HG03175 (cell line): ENCODE measurements around the gene RTEL1.

Experiments
- ATAC-seq: cut with Tn5 transposase; IDR thresholded peaks from one replicate; pipeline ENCODE4 v1.9.1; 2021; ENCODE audit warnings: mild to moderate bottlenecking, moderate library complexity; ENCODE audit not compliant: unreplicated experiment

RTEL1 gene

DNA sequence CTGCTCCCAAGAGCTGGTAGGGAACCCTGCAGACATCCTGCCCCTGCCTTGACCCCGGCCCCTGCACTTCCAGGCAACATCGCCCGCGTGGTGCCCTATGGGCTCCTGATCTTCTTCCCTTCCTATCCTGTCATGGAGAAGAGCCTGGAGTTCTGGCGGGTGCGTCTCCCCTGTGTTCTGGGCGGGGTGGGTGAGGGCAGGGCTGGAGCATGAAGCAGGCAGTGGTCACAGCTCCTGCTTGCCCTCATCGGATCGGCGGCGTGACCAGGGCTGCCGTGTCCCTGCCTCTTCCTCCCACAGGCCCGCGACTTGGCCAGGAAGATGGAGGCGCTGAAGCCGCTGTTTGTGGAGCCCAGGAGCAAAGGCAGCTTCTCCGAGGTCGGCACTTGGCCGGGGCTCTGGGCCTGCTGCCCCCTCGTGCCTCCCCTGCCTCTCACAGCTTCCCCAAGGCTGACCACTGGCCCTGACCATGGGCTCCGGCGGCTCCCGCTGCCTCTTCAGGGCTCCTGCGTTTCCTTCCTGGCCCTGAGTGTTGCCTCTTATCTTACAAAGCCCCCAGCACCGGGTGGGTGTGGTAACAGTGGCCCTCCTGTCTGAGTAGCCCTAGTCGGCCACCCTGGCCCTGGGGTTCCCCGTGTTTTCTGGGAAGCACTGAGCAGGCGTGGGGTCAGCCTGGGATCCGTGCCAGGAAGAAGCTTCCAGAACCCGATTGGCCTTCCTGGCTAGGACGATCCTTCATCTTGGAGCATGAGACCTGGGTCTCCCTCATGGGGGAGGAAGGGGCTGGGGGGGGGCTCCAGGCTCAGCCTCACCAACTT is 30.3 kb downstream of the RTEL1 start:
- no peak for ATAC-seq

GRCh38 chr20:63689046-63690002 is 31.2 kb downstream of the RTEL1 start:
- ATAC-seq: no peak

DNA sequence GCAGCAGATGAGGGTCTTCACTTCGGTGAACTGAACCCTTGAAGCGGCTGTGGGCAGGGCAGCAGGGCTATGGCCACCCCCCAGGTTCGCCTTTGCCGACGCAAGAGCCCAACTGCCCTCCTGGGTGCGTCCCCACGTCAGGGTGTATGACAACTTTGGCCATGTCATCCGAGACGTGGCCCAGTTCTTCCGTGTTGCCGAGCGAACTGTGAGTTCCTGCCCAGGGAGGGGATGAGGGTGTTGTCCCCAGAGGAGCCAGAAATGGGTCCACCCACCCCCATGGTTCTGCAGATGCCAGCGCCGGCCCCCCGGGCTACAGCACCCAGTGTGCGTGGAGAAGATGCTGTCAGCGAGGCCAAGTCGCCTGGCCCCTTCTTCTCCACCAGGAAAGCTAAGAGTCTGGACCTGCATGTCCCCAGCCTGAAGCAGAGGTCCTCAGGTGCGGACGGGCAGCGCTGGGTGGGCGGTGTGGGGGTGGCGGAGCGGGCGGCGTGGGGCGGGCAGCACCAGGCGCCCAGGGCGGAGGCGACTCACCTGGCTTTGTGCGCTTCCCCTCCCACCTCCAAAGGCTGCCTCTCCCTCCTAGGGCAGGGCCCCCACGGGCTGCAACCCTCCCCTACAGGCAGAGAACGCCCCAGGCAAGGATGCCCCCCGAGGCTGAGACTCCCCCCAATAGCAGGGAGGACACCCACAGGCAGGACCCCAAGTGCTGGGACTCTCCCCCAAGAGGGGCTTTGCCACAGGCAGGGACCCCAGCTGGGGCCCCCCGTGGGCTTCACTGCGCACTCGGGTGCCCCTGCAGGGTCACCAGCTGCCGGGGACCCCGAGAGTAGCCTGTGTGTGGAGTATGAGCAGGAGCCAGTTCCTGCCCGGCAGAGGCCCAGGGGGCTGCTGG is 32.1 kb downstream of the RTEL1 start:
- ATAC-seq: no peak

DNA sequence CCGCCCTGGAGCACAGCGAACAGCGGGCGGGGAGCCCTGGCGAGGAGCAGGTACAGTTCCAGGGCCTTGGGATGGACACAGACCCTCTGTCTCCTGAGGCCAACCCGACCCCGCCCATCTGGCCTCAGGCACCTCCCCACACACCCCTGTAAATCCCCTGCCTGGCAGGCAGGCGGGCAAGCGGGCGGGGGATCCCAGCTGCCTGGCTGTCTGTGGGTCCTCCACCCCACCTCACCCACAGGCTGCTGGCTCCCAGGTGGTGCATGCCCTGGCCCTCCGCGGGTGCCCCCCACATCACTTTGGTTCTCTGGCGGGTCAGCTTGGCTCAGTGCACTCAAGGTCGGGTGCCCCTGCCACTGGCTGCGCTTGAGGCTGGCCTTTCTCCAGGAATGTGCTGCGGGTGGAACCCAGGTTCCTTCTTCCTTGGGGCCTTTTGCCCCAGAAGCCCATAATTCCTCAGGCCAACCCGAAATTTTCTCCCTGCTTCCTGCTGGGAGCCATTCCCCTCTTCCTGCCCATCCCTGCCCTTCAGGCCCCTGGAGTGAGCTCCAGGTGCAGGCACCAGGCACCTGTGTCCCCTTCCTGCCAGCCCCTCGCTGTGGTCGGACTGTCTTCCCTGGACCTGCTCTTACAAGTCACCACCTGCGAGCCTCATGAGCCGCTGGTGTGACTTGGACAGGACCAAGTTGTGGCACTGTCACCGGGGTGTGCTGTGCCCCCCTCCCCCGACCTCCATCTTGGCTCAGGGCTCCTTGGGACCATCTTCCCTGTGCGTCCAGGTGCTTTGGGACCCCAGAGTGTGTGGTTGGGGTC is 33.0 kb downstream of the RTEL1 start:
- no peak for ATAC-seq

DNA sequence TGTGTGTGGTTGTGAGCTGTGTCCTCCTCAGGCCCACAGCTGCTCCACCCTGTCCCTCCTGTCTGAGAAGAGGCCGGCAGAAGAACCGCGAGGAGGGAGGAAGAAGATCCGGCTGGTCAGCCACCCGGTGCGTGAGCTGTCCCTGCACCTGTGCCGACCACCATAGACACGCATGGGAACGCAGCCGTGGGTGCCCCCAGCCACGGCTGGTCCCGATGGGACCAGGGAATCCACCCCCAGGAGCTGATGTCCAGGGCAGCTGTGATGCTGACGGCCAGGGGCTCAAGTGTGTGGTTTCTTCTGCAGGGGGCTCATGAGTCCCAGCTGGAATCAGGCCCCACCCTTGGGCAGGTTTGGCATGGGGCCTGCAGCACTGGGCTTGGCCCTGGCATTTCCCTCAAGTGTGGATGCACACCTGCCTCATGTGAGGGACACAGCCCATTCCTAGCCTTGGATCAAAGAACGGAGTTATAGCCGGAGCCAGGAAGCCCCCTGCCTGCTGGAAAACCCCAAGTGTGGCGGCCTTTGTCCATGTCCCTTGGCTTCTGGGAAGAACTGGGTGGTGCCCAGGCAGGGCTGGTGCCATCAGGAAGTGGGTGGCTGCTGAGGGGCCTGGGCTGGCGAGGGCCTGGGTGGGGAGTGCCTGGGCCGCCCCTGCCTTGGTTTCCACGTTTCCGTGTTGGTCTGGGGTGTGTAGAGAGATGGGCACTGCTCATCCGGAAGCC is 33.8 kb downstream of the RTEL1 start:
- no peak for ATAC-seq

GRCh38 chr20:63692436-63693082 is 34.4 kb downstream of the RTEL1 start:
- ATAC-seq: no peak

GRCh38 chr20:63693083-63693732 is 35.1 kb downstream of the RTEL1 start:
- no peak for ATAC-seq

GRCh38 chr20:63693733-63694583 is 35.8 kb downstream of the RTEL1 start:
- ATAC-seq: no peak

DNA sequence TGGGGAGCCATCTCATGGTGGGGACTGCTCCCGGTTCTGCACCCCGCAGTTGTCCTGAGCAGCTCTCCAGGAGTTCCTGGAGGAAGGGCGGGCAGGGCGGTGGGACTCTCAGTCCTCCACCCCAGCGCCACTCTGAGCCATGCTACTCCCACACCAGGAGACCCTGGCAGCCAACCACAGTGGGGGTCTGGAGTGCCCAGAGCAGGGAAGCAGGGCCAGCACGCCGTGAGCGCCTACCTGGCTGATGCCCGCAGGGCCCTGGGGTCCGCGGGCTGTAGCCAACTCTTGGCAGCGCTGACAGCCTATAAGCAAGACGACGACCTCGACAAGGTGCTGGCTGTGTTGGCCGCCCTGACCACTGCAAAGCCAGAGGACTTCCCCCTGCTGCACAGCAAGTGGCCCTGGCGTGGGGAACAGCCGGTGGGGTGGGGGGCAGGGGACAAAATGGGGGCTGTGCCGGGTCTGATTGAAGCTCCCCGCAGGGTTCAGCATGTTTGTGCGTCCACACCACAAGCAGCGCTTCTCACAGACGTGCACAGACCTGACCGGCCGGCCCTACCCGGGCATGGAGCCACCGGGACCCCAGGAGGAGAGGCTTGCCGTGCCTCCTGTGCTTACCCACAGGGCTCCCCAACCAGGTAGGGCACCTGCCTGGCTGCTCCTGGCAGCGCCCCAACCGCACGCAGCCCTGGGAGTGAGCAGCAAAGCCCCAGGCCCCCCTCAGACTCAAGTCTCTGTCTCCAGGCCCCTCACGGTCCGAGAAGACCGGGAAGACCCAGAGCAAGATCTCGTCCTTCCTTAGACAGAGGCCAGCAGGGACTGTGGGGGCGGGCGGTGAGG is 36.7 kb downstream of the RTEL1 start:
- ATAC-seq: no peak

GRCh38 chr20:63695424-63696305 is 37.6 kb downstream of the RTEL1 start:
- ATAC-seq: no peak

- ATAC-seq: no peak
Observed at GRCh38 chr20:63696306-63696627, 38.2 kb downstream of the RTEL1 start.

- no peak for ATAC-seq
Observed at GRCh38 chr20:63696628-63697356, 38.7 kb downstream of the RTEL1 start, which contains the start of gene TNFRSF6B. TSS of gene TNFRSF6B (plus strand) at chr20:63696652. CDS start at chr20:63696768, 116 bp downstream.

DNA sequence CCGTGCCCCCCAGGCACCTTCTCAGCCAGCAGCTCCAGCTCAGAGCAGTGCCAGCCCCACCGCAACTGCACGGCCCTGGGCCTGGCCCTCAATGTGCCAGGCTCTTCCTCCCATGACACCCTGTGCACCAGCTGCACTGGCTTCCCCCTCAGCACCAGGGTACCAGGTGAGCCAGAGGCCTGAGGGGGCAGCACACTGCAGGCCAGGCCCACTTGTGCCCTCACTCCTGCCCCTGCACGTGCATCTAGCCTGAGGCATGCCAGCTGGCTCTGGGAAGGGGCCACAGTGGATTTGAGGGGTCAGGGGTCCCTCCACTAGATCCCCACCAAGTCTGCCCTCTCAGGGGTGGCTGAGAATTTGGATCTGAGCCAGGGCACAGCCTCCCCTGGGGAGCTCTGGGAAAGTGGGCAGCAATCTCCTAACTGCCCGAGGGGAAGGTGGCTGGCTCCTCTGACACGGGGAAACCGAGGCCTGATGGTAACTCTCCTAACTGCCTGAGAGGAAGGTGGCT is 39.3 kb downstream of the RTEL1 start:
- ATAC-seq: no peak

DNA sequence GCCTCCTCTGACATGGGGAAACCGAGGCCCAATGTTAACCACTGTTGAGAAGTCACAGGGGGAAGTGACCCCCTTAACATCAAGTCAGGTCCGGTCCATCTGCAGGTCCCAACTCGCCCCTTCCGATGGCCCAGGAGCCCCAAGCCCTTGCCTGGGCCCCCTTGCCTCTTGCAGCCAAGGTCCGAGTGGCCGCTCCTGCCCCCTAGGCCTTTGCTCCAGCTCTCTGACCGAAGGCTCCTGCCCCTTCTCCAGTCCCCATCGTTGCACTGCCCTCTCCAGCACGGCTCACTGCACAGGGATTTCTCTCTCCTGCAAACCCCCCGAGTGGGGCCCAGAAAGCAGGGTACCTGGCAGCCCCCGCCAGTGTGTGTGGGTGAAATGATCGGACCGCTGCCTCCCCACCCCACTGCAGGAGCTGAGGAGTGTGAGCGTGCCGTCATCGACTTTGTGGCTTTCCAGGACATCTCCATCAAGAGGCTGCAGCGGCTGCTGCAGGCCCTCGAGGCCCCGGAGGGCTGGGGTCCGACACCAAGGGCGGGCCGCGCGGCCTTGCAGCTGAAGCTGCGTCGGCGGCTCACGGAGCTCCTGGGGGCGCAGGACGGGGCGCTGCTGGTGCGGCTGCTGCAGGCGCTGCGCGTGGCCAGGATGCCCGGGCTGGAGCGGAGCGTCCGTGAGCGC is 39.9 kb downstream of the RTEL1 start:
- no peak for ATAC-seq
